Measurements from ENCODE around the gene VAT1L. TPM values are rescaled to one million over a fixed set of nuclear protein-coding genes. Genes with fewer than 3 reads are reported as not detected.

VAT1L gene
- polyA plus RNA-seq, 4 donors = 4.9 to 6.1 (median 5.5) TPM

DNA sequence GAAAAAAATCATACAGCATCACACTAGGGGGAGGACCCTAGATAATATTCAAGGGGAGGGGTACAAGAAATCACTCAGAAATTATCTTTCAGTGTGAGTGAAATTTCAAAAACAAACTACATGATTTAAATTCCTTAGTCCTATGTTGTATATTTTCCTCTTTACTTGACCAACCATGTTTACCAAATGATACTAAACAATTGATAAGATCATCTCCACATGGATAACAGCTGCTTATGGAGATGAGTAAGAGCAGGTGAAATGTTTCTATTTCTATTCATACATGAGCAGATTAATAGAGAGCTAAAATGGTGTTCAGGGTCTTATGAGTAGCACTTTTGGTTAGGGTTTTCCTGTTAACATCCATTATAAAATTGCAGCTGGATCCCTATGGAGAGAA, 7.3 kb upstream of the VAT1L start:
- DNase-seq (ENCODE audit: low read depth in 4 of 4, low spot score in 3 of 4) = no peak

DNA sequence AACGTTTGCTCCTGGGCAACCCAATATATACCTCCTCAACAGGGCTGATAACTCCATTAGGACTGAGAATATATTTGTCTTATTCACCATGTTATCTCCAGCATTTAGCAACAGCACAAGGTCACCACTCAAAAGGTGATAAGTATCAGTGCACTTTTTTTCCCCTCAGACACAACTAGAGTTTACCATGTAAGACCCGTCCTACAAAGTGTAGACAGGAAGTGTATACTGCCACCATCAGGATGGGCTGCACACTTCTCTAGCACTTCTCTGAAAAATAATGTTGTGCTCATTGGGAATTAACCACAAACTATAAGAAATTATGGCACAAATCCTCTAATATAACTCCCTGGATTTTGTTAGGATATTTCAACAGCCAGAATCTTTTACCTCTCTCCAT, 5.7 kb upstream of the VAT1L start:
- DNase-seq (ENCODE audit: low read depth in 4 of 4, low spot score in 3 of 4) = no peak

DNA sequence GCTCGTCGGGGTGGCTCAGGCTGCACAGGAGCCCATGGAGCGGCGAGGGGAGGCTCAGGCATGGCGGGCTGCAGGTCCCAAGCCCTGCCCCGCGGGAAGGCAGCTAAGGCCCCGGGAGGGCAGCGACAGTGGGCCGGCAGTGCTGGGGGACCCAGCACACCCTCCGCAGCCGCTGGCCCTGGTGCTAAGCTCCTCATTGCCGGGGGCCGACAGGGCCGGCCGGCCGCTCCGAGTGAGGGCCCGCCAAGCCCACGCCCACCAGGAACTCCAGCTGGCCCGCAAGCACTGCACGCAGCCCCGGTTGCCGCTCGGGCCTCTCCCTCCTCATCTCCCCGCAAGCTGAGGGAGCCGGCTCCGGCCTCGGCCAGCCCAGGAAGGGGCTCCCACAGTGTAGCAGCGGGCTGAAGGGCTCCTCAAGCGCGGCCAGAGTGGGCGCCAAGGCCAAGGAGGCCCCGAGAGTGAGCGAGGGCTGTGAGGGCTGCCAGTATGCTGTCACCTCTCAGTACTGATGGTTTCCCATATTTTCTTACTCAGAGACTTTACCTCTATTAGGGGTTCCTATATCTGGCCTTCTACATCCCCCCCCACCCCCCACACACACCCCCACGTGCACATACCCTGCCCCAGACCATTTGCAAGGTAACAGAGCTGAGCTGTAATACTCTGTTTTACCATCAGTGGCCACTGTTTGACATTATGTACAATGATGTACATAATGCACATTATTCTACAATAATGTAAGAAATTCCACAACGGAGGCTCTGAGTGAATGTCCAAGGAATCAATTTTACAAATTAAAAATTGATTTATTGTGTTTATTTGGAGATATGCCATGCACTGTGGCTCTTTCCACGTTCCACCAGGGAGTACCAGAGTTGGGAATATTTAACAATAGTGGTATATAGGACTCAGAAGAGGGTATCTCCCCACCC, 3.7 kb upstream of the VAT1L start:
- DNase-seq (ENCODE audit: low read depth in 4 of 4, low spot score in 3 of 4) = no peak

DNA sequence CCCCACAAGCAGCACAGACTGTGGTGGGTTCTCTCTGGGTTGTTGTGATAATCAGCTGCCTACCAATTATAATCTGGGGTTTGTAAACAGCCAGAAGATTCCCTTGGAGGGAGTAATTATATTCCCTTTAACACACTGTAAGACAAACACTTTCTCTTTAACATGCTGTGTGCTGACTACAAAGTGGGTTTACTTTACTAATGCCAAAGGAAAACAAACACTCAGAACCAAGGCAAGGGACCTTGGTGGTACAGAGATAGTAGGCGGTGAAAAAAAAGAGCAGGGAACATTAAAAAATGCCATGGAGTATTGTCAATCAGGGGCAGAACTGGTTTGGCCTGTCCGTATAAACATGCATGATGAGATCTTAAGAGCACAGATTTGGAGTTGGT, 3.0 kb upstream of the VAT1L start:
- no peak for DNase-seq (ENCODE audit: low read depth in 4 of 4, low spot score in 3 of 4)

DNA sequence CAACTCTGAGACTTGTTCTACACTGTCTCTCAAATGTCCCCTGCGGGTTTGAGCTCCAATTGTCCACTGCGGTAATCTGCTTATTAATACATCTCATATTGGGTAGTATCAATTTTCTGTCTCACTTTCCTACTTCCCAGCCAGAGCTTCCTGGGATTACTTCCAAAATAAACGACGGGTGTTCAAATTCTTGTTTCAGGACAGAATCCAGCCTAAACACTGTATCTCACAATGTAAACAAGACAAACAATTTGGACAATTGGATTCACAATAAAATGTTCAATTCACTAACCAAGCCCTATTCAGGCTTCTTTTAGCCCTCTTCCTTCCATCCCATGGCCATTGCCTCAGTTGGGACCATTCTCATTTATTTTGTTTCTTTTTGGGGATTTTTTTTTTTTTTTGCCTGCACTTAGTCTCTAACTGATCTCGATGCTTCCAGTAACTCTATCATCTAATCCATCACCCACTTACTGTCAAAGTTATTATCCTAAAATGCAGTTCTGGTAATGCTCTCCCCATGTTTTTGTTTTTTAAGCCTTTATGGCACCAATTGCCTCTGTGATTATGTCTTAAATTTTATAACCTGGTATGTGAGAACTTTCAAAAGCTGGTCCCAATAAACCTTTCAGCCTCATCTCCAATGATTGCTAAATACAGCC, 2.0 kb upstream of the VAT1L start:
- DNase-seq (ENCODE audit: low read depth in 4 of 4, low spot score in 3 of 4) = no peak

DNA sequence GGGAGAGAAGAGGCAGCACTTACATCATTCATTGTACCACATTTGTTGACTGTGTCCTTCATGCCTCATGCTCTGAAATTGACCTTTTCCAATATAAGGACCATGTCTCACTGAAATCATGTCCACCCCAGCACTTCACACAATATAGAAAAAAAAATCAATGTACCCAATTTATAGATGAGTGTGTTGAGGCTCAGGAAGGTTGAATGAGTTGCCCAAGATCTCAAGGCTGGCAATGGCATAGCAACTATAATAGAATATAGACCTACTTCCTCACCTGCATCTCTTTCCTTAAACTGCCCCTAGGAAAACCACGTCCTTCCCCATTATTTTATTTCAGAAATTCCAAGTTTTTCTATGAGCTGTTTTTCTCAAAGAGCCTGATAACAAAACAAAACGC, 912 bp upstream of the VAT1L start:
- DNase-seq (ENCODE audit: low read depth in 4 of 4, low spot score in 3 of 4) = no peak

DNA sequence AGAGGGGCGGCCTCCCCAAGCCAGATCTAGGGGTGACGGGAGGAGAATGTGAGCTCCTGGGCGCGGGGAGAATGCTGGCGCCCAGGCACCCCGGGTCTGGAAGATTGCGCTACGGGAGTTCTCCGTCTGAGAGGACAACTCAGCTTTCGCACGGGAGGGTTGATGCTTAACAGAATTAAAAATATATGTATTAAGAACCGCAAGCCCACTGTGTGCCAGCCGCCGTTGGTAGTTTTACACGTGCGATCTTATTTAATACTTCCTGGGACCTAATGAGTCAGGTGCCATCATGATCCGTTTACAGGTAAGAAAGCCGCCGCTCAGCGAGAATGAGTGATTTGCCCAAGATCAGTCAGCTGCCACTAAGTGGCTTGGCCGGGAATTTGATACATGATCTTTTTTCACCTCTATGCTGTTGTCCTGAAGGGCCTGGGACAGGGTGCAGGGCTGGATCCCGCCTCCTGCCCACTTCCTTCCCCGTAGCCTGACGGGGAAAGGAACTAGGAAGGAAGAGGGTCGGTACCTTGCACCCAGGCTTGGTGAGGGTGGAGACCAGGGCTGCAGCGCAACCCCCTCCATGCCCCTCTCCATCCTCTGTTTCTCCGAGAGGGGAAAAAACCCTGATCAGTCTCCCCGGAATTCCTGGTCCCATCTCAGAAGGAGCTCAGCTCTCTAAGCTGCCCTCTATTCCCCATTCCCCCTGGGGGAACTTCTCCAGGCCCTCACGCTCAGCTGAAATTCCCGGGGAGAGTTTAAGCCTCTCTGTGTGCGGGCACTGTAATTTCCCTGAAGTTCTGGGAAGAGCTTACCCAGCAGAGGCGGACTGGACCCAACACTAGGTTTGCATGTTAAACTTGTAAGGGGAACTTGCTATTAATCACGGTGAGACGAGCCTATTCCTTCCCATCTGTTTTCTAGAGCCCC, 983 bp downstream of the VAT1L start:
- no peak for DNase-seq (ENCODE audit: low read depth in 4 of 4, low spot score in 3 of 4)

DNA sequence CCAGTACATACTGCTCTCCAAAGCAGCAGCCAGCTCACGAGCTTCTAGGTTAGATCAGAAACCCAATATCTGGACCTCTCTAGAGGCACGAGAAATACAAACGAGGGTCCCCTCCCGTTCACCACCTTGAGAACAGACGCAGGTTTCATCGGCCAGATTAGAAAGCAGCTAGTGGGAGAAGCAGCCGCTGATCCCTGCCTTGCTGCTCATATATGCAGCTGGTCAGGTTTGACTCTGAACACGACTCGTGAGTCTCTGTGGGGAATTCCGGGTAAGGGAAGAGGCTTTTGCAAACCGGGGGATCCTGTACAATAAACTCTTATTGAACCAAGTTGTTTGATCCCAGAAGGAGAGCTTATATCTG, 1.6 kb downstream of the VAT1L start:
- no peak for DNase-seq (ENCODE audit: low read depth in 4 of 4, low spot score in 3 of 4)

DNA sequence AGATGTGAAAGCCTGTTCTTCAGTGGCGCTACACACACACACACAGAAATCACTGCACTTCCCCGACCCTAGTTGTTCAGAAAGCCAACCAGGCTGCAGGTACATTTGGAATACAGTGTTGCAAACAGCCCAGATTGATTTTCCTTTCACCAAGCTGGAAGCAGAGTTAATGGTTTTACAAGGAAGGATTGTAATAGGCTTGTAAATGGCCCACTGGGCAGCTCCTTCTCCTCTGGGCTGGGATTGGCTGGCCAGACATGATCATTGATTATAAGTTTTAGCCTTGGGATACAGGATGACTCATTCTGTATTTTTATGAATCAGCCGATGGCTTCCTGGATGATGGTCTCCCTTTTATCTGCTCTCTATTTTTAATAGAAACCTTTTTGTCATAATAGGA, 2.5 kb downstream of the VAT1L start:
- DNase-seq (ENCODE audit: low read depth in 4 of 4, low spot score in 3 of 4) = no peak

DNA sequence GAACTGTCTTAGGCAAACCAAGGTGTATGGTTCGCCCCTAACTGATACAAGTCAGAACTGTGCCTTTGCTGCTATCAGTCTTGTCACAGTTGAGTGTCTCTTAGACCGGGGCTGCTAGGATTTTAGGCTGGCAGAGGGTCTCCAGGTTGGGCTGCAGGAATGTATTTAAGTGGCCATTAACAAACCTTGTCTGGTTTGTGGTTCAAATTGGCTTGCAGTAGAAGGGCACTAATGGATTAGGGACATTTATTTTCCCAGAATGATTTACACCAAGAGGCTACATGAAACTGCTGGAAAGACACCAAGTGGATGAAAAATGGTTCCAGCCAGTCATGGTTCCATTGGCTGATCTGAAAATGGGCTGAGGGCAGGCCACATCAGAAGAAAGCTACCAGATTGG, 5.1 kb downstream of the VAT1L start:
- DNase-seq (ENCODE audit: low read depth in 4 of 4, low spot score in 3 of 4) = no peak

DNA sequence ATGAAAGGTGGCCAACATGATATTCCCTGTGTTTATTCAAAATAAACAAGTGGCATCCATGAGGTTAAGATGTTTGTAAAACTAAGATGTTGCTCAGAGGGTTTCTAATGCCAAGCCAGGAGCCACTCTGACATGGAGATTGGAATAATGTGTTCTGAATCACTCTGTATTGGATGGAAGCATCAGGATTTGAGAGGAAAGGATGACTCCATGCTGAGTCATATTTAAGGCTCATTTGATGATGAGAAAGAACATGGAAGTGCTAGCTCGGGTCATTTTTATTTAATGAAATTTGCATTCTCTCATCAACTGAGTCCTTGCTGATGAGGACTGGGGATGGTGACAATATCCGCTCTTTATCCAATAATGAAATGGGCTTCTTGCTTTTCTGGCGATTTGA, 6.2 kb downstream of the VAT1L start:
- DNase-seq (ENCODE audit: low read depth in 4 of 4, low spot score in 3 of 4) = no peak

DNA sequence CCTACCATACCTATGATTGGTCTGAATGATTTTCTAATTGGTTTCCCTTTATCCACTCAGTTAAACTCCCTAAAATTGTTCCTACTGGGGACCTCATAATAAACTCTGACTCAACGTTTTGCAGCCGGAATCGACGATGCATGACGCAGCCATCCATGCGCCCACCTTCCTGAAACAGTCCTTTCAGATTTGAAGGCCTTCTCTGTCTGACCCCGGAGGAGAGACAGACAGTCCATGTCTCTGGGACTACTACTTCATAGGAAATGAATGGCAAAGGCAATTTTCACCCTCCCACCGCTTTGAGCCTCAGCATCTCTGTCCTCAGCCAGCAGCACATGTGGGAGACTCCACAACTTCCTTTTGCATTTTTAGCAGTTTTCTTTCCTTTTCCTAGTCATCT, 13.5 kb downstream of the VAT1L start:
- DNase-seq (ENCODE audit: low read depth in 4 of 4, low spot score in 3 of 4) = no peak

DNA sequence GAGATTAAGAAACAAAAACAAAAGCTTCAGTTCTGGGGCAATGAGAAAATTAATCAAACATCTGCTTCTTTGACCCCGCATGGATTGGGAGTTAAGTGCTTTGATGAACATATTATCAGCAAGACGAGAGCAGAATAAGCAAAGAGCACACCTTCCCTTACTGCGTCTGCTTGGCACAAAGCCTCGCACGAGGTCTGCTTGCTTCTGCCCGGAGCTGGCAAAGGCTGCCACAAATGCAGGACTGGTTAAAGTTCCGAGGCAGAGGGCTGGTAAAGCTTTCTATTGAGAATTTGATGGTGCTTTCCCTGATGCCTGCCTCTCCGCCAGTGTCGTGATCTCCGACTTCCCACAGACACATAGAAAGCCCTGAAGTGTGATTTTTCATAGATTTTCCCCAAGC, 17.0 kb downstream of the VAT1L start:
- no peak for DNase-seq (ENCODE audit: low read depth in 4 of 4, low spot score in 3 of 4)

DNA sequence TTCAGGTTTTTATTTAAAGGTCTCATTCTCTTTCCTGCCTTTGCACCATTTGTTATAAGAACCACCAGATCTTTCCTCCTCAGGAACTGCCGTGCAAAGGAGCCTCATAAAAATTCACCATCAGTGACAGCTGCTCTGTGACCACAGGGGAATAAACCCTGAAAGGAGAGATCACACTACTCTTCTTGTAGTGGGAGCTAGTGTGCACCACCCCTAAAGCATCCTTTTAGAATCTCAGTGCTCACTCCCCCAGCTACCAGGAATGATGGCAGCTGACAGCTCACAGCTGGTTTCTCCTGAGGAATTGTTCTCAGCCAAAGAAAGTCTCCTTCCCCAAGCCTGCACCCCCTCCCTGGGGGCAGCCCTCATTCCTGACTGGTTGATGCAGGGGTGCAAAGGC, 18.7 kb downstream of the VAT1L start:
- DNase-seq (ENCODE audit: low read depth in 4 of 4, low spot score in 3 of 4) = no peak

DNA sequence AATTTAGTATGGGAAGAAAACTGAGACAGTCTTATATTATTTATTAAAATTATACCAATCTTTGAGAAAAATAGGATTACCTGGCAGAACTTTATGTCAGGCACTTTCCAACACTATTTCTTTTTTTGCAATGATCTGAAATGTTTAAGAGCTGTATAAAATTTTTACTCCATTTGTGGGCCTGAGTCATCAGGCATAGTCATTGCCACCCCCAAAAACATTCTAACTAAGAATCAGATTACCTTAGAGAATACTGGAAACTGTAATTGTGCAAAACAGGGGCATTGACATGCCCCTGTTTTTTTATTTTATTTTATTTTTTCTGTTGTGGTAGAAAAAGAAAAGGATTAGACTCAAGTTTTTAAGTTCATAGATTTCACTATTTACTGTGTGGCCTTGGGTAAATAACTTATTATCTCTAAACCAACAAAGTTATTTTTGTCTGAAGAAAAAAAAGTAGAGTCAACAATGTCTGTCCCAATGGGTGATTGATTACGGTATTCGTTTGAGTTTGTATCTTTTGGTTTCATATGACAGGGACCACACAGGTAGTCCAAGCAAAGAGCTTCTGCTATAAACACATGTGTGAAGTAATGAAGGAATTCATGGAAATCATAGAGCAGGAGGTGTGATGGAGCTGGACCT, 24.6 kb downstream of the VAT1L start:
- DNase-seq (ENCODE audit: low read depth in 4 of 4, low spot score in 3 of 4) = no peak

DNA sequence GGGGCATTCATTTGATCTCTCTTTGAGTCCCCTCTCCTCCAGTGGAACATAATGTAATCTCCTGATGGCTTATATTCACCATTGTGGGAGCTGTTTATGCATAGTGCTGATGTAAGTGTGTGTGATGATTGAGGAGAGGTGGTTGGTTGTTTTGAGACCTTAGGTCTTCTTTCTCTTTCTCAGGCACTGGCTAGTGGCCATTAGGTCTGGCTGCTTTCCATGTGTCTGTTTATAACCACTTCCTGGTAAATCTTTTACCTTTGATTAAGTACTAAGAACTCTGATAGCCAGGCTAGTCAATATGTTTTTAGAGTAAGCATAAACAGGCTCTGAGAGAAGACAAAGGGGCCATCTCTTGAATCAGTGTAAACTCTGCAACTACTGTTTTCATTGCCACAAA, 27.9 kb downstream of the VAT1L start:
- no peak for DNase-seq (ENCODE audit: low read depth in 4 of 4, low spot score in 3 of 4)

DNA sequence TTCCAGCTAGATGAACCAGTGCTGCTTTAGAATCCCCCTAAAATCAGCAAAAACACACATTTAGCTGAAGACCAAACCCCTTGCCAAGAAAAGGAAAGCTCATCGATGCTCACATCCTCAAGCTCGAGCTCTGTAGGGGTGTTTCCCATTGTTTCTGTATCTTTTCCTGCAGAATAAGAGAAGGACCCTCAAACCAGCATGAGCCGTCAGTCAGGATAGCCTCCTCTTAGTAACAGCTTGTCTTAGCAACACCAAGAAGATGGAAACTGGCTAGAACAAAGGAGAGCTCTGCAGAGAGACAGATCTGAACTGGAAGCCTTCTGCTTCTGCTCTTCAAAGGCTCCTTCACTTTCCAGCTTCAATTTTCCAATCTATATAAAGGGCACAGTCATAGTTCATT, 32.0 kb downstream of the VAT1L start:
- DNase-seq (ENCODE audit: low read depth in 4 of 4, low spot score in 3 of 4) = no peak

DNA sequence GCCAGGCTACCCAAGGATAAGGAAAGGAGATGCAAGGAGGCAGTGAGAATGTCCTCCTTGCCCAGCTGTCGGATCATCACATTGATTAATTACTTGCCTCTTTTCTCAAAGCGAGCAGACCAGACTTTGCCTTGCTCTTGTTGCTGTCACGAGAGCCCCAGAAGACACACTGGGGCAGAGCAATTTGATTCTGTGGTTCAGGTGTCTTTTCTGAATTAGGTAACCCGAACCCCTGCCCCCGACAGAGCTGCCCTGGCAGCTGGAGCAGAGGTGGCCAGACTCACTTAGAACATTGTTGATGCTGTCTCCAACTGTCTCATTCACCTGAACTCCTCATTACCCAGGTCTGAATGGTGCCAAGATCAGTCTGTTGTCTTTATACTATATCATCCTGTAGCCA, 34.3 kb downstream of the VAT1L start:
- DNase-seq (ENCODE audit: low read depth in 4 of 4, low spot score in 3 of 4) = no peak

DNA sequence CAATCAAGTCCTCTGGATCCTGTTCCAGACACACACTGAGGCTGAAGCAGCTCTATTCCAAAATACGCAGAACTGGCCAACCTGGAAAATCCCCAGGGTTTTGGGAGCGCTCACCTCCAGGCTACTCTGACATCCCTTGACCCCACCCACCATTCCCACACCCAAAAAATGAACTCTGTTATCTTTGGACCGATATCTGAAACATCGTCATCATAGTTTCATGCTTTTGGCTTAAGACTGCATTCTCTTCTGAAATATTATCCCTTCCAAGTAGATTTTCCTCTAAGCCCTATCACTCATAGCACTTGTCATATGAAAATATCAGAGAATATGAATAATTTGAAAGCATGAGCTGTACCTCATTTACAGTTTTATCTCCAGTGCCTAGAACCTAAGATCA, 34.7 kb downstream of the VAT1L start:
- no peak for DNase-seq (ENCODE audit: low read depth in 4 of 4, low spot score in 3 of 4)

DNA sequence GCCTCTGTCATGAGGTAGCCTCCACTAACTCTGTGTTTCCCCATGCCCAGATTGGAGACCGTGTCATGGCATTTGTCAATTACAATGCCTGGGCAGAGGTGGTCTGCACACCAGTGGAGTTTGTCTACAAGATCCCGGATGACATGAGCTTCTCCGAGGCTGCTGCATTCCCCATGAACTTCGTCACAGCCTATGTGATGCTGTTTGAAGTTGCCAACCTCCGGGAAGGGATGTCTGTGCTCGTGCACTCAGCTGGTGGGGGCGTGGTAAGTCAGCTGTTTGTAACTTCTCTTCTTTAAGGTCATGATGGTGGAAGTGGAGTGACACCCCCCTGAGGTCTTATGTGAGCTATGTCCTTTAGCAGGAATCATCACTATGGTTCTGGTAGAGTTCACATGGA, 36.8 kb downstream of the VAT1L start:
- no peak for DNase-seq (ENCODE audit: low read depth in 4 of 4, low spot score in 3 of 4)

DNA sequence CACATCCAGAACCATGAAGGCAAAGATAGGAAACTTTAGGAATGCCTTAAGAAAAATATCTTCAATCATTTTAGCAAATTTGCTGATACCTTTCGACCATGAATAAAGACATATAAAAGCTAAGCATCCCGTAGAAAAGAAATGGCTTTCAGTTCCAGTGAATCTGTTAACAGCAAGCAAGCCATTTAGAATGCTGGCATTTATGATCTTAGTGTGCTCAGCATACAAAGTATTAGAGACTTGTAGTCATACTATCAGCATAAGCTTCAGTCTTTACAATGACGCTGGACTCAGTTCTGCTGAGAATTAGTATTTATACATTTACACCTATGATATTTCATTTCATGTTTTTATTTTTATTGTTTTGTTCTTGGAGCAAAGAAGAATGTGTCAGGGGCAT, 38.7 kb downstream of the VAT1L start:
- DNase-seq (ENCODE audit: low read depth in 4 of 4, low spot score in 3 of 4) = no peak

Measured in right renal pelvis (tissue), 4 donors.